ENCODE measurements around the gene PSMD6.
A peak's percentile ranks its signal among the peaks of the same experiment; 100 is the strongest.

The PSMD6 gene

DNA sequence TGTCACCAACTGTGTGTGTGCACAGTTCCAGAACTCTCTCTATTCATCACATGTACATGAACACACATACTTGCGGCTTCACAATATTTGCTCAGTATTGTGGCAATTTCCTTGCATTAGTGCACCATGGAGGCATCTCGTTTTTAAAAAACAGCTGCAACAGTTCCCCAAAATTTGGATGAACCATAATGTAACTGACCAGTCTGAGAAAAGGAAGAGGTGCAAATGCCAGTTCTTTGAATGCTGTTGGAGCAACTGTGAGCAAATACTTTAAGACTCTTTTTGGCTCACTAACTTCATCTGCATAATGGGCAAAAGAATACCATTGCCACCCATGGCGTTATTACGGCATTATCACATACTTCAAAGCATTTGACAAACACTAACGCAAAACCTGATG, 38.3 kb upstream of the PSMD6 start:
- Histone ChIP-seq H3K27me3 (ENCODE audit: low read depth, low read length) (peaks cover 36% of the 10 kb centered on the region), H3K4me1 (ENCODE audit: low read length) (peaks cover 16% of the 10 kb centered on the region), H3K4me3 (ENCODE audit: low read length) (no peak overlapping the region), H3K9me3 (ENCODE audit: insufficient read depth, low read length) (no peaks in the 10 kb centered on the region), H3K9ac (ENCODE audit: low read length) (no peak overlapping the region), H3K36me3 (replicated peaks; ENCODE audit: low read depth, low read length) (no peaks in the 10 kb centered on the region), H3K27ac (ENCODE audit: low read length) (no peak overlapping the region), H3K4me2 (ENCODE audit: low read length) (no peak overlapping the region), H4K20me1 (ENCODE audit: insufficient read depth, low read length) (no peaks in the 10 kb centered on the region), H3K79me2 (ENCODE audit: low read length) (no peaks in the 10 kb centered on the region), H2AFZ (ENCODE audit: low read depth, low read length) (no peak overlapping the region)
- TF ChIP-seq EZH2phosphoT487 (IDR thresholded peaks at IDR 0.05; ENCODE audit: low read depth) (no peak), CTCF (IDR thresholded peaks at IDR 0.05; ENCODE audit: low read depth, low read length) (no peak)

DNA sequence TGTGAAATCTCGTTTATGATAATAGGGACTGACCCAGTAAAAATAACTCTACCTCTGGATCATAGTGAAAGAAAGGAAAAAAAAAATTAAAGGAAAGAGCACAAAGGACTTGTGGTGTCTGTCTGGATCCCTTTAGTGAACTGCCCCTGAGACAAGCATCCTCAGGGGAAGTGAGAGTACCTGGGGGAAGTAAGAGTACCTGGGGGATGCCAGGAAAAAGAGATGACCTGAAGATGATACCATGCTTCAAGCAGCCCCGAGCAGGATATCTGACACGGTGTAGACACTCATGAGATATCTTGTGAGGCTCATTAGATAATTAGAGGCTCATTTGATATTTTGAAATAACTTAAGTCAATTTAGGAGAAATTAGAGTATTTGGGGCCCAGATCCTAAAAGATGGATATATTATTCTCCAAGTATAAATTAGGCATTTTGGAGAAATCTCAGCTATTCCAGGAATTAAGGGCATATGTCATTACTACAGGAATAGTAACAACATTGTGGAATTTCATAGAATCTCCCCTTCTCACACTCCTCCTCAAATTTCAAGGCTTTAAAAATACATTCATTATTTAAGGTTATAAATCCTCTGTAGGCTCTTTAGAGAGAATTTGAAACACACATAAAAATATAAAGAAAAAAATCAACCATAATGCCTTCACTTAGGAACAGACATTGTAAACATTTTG, 36.3 kb upstream of the PSMD6 start:
- H3K4me1 ChIP-seq (ENCODE audit: low read length), result peaks cover 23% of the 10 kb centered on the region
- no peak overlapping the region for H3K27ac ChIP-seq (ENCODE audit: low read length)
- peaks cover 36% of the 10 kb centered on the region for H3K27me3 ChIP-seq (ENCODE audit: low read depth, low read length)
- TF ChIP-seq EZH2phosphoT487 (IDR thresholded peaks at IDR 0.05; ENCODE audit: low read depth) (no peak), CTCF (IDR thresholded peaks at IDR 0.05; ENCODE audit: low read depth, low read length) (no peak)
- no peak overlapping the region for H2AFZ ChIP-seq (ENCODE audit: low read depth, low read length)
- no peaks in the 10 kb centered on the region for H3K36me3 ChIP-seq (replicated peaks; ENCODE audit: low read depth, low read length)
- H3K9me3 ChIP-seq (ENCODE audit: insufficient read depth, low read length), result no peaks in the 10 kb centered on the region
- no peaks in the 10 kb centered on the region for H3K79me2 ChIP-seq (ENCODE audit: low read length)
- H4K20me1 ChIP-seq (ENCODE audit: insufficient read depth, low read length), result no peaks in the 10 kb centered on the region
- peak overlapping the region; percentile 36 for H3K4me2 ChIP-seq (ENCODE audit: low read length)
- no peak overlapping the region for H3K4me3 ChIP-seq (ENCODE audit: low read length)
- H3K9ac ChIP-seq (ENCODE audit: low read length), result no peak overlapping the region

- Histone ChIP-seq H3K4me3 (ENCODE audit: low read length) (no peak overlapping the region), H3K4me2 (ENCODE audit: low read length) (no peak overlapping the region), H4K20me1 (ENCODE audit: insufficient read depth, low read length) (no peaks in the 10 kb centered on the region), H3K79me2 (ENCODE audit: low read length) (no peaks in the 10 kb centered on the region), H3K9ac (ENCODE audit: low read length) (no peak overlapping the region), H3K27me3 (ENCODE audit: low read depth, low read length) (peaks cover 32% of the 10 kb centered on the region), H3K36me3 (replicated peaks; ENCODE audit: low read depth, low read length) (no peaks in the 10 kb centered on the region), H3K27ac (ENCODE audit: low read length) (no peak overlapping the region), H3K9me3 (ENCODE audit: insufficient read depth, low read length) (no peaks in the 10 kb centered on the region), H2AFZ (ENCODE audit: low read depth, low read length) (no peak overlapping the region), H3K4me1 (ENCODE audit: low read length) (peaks cover 23% of the 10 kb centered on the region)
- TF ChIP-seq CTCF (IDR thresholded peaks at IDR 0.05; ENCODE audit: low read depth, low read length) (no peak), EZH2phosphoT487 (IDR thresholded peaks at IDR 0.05; ENCODE audit: low read depth) (no peak)
Measured at GRCh38 chr3:64058566-64058965, 35.3 kb upstream of the PSMD6 start.

DNA sequence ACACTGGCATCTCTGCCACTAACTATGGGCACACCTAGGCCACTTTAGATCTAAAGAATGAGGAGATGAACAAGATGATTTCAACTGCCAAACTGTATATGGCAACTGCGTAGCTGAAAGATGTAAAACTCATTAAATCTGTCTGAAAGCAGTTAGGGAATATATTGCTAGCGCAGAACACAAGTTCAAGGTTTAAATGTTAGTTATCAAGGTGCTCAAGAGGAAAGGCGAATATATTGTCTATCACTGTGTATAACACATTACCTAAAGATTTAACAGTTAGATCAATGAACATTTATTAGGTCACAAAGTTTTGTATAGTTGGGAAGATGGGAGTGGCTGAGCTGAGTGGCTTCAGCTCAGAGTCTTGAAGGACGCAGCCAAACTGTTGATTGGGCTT, 33.9 kb upstream of the PSMD6 start:
- H3K4me3 ChIP-seq (ENCODE audit: low read length), result no peak overlapping the region
- no peak overlapping the region for H3K4me2 ChIP-seq (ENCODE audit: low read length)
- no peaks in the 10 kb centered on the region for H3K36me3 ChIP-seq (replicated peaks; ENCODE audit: low read depth, low read length)
- no peaks in the 10 kb centered on the region for H4K20me1 ChIP-seq (ENCODE audit: insufficient read depth, low read length)
- no peaks in the 10 kb centered on the region for H3K9me3 ChIP-seq (ENCODE audit: insufficient read depth, low read length)
- H3K79me2 ChIP-seq (ENCODE audit: low read length), result no peaks in the 10 kb centered on the region
- TF ChIP-seq EZH2phosphoT487 (IDR thresholded peaks at IDR 0.05; ENCODE audit: low read depth) (no peak), CTCF (IDR thresholded peaks at IDR 0.05; ENCODE audit: low read depth, low read length) (no peak)
- no peak overlapping the region for H3K27ac ChIP-seq (ENCODE audit: low read length)
- no peak overlapping the region for H3K9ac ChIP-seq (ENCODE audit: low read length)
- H3K4me1 ChIP-seq (ENCODE audit: low read length), result peaks cover 23% of the 10 kb centered on the region
- peaks cover 18% of the 10 kb centered on the region for H3K27me3 ChIP-seq (ENCODE audit: low read depth, low read length)
- no peak overlapping the region for H2AFZ ChIP-seq (ENCODE audit: low read depth, low read length)

Data from OCI-LY3 (cell line).